GM19438 (cell line): ENCODE measurements around the gene DAPK1.

Source experiments
- ATAC-seq: cut with Tn5 transposase; IDR thresholded peaks from one replicate; pipeline ENCODE4 v1.9.1; 2021; ENCODE audit warnings: low read depth; ENCODE audit not compliant: unreplicated experiment

Gene DAPK1

DNA sequence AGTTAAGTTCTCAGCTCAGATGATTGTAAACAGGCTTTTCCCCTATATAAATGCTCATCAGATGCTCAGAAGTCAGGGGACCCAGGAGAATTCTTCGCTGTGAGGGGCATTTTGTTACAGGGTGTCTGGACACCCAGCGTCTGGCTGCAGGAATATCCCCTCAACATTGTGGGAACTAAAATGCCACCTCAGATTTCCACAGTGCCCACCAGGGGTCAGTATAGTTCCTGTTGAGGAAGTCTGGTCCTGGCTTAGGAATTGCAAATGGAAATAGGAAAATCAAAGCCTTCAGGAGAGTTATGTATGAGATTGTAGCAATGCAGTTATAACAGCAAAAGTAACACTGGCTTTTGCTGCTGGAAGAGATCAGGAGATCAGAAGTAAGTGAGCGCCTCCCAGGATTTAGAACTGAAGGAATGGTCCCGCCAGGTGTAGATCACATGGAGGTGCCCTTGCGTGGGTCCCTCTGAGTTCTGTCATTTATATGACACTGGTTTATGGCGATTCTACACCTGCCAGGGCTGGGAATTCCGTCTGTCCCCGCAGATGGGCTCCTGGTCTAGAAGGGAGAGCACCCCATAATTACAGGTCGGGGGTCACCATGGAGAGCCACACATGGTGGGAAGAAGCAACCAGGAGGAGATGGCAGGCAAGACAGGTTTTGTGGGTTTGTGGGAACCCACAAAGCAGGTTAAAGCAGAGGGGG, 181.1 kb downstream of the DAPK1 start:
- no peak for ATAC-seq

DNA sequence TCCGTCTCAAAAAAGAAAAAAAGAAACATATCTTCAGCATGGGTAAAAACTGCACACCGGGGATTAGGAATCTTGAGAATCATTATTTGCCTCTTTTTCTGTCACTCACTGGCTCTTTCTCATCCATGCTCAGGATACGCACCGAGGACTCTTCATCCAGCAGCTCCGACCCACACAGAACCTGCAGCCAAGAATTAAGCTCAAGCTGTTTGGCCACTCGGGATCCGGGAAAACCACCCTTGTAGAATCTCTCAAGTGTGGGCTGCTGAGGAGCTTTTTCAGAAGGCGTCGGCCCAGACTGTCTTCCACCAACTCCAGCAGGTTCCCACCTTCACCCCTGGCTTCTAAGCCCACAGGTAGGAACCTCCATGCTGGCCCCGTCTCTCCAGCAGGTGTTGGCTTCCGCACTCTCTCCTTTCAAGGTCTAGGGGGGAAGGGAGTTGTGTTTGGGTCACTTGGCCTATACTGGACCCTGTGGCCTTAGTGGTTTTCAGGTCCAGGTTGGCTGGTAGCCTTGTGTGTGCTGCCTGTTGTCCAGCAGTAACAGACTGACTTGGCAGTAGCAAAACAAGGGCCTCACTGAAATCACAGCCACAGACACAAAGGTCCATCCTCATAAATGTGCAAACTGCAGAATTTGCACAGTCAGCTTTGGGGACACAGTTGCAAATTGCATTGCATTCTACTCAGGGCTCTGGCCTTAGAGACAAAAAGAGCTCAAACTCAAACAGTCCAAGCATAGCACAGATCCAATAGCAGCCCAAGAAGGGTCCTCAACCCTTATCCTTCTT, 183.8 kb downstream of the DAPK1 start:
- ATAC-seq = no peak

DNA sequence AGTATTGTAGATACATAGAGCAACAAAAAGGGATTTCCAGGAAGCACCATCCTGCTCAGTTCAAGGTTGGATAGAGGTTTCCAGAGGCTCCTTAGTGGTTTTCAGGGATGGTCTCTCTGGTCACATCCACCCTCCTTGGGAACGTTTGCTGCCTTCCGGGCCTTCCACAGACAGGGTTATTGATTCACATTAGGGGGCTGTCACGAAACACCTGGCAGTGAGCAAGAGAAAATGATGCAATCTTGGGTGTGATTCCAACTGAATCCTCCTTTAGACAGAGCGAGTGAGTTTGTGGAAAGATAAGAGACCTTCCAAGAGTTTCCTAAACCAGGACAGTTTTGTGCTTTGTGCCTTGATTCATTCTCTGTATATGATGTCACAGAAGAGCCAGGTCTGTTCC, 184.4 kb downstream of the DAPK1 start:
- ATAC-seq = no peak

- ATAC-seq = no peak
Observed at GRCh38 chr9:87682618-87683017, 185.0 kb downstream of the DAPK1 start.

DNA sequence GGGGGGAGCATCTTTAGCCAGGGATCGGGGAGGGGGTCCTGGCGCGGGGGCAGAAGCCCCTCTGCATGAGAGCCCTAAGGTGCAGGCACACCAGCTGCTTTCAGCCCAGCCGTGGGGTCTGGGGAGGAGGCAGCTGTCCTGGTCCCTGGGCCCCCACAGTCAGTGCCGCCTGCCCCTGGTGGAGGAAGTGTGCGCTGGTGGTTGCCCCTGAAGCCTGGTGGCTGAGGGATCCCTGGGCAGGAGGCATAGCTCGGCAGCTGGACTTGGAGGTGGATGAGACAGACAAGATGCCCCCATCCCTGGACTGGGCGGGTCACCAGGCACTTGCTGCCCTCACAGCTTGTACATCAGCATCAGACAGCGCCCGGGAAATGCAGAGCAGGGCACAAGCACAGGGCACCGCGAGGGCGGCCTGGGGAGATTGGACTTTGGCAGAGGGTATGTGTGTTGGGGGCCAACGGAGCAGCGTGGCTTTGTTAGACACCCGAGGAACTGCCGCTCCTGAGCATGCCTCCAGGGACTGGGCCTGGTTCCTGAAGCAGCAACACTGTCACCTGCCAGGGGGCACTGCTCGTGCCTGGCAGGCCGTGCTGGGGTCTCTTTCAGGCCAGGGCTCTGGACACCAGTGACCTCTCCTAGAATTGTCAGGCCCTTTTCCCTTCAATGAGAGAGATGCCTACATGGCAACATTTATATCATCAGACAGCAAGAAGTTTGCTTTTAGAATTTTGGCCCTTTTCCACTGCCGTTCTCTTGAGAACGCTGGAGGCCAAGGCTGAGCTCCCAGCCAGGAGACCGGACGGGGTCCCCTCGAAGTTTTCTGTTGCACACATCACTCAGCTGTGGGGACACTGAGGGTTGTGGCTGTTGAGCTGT, 186.3 kb downstream of the DAPK1 start:
- no peak for ATAC-seq

GRCh38 chr9:87684627-87685219, 187.1 kb downstream of the DAPK1 start:
- no peak for ATAC-seq

DNA sequence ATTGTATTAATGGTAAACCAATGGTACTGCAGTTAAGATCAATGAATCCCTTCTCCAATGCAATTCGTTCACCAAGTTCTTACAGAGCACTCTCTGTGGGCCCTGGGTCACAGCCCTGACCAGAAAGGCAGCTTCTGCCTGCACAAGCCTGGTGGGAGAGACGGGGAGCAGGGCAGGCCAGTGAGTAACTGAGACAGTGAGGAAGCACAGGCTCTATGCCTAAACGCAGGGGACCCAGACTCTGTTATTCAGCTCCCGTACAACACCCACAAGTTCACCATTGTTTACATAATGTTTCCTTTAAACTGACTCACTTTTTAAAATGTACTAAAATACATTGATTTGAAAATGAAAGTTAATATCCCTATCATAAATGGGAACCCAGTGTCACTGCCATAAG, 187.8 kb downstream of the DAPK1 start:
- ATAC-seq = no peak

GRCh38 chr9:87685871-87686519, 188.3 kb downstream of the DAPK1 start:
- no peak for ATAC-seq

- no peak for ATAC-seq
Observed at GRCh38 chr9:87686520-87687090, 188.9 kb downstream of the DAPK1 start.

DNA sequence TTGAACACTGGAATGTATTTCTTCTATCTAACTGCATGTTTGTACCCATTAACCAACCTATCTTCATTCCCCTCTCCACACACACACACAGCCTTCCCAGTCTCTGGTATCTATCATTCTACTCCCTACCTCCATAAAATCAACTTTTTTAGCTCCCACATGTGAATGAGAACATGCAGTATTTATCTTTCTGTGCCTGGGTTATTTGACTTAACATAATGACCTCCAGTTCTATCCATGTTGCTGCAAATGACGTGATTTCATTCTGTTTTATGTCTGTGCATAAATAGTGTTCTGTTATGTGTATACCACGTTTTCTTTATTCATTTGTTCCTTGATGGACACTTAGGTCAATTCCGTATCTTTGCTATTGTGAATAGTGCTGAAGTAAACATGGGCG, 189.5 kb downstream of the DAPK1 start:
- no peak for ATAC-seq

- ATAC-seq = no peak
Observed at GRCh38 chr9:87694236-87694755, 196.6 kb downstream of the DAPK1 start.

DNA sequence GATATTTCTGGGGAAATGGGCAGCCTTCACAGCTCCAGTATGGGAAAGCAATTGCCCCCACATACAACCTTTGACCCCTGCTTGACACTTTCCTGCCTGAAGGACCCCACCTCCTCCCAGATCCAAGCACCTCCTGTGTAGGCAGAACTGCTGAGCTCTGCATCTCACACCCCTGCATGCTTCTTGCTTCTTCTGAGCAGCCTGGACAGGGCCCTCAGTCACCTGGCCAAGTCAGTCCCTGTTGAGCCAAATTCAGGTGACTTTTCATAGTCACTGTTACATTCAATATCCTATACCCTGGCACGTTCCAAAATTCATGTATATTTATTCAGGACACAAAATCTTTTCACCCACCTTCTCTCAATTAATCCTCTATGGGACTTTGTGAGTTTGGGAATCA, 197.9 kb downstream of the DAPK1 start:
- ATAC-seq = no peak

DNA sequence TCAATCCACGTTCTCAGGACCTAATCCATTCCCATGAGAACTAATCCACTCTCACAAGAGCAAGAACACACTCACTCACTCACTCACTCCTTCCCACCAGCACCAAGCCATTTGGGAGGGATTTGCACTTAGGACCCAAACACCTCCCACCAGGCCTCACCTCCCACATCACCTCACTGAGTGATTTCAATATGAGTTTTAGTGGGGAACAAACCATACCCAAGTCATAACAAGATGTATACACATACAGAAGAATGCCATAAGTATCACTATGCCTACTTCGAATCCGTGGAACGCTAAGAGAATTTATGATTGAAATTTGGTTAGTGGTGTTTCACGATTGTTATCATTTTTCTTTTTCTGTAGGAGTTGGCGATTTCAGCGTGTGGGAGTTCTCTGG, 199.0 kb downstream of the DAPK1 start:
- no peak for ATAC-seq

DNA sequence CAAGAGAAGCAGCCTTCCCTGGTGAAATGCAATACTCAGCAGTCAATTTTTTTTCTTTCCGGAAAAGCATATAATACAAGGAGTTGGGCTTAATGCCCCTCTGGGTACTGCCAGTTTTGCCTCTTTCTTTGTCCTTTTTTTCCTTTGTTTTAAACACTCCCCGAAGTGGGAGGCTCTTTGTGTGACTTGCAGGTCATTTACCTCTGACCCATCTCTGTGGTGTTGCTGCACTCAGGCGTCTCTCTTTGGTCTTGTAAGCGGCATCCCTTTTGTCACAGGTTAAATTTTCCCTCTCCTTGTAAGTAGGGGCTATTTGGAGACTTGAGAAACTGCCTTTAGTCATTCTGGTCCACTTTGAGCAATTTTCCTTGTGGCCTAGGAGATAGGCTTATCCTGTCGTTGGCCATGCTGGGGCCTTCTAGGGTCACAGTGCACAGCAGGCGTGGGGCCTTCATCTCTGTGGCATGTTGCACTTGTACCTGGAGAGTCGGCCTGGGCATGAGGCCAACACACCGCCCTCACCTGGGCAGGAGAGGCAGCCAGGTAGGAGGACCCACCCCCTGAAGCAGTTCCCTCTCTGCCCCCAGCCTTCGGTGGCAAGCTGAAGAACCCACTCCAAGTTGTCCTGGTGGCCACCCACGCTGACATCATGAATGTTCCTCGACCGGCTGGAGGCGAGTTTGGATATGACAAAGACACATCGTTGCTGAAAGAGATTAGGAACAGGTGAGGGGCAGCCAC, 200.6 kb downstream of the DAPK1 start:
- ATAC-seq = no peak

GRCh38 chr9:87699835-87700234, 202.2 kb downstream of the DAPK1 start:
- ATAC-seq = no peak

- no peak for ATAC-seq
Observed at GRCh38 chr9:87701491-87701890, 203.8 kb downstream of the DAPK1 start.

- no peak for ATAC-seq
Observed at GRCh38 chr9:87701931-87702421, 204.3 kb downstream of the DAPK1 start.

- no peak for ATAC-seq
Observed at GRCh38 chr9:87702921-87703320, 205.3 kb downstream of the DAPK1 start.
